Lung (tissue), 12 donors: ENCODE data around the gene IVD. TPM values are rescaled to one million over a fixed set of nuclear protein-coding genes. Genes with fewer than 3 reads are reported as not detected.

Experiments used
- ATAC-seq: fragments of 200-7000 bp; cut with Tn5 transposase; one replicate; pipeline ENCODE4 v1.9.1; 2020; ENCODE audit warnings: moderate number of reproducible peaks; ENCODE audit not compliant: insufficient read depth, low FRiP score
- DNase-seq, 3 donors: peaks; one replicate each; pipeline ENCODE4 v3.0.0-alpha.2; 2013 to 2017
- H3K27ac ChIP-seq, 2 donors: one replicate each; pipeline ENCODE4 v1.5.1; 2013; ENCODE audit warnings: mild to moderate bottlenecking in 2 of 2, moderate library complexity in 2 of 2, control low read depth in 1 of 2, inconsistent platforms in 1 of 2, low read depth in 1 of 2, low read length in 1 of 2
- H3K27me3 ChIP-seq, 3 donors: one replicate each; pipeline ENCODE4 v1.5.1; 2013; ENCODE audit warnings: low read length in 2 of 3; ENCODE audit not compliant: control insufficient read depth in 3 of 3, insufficient read depth in 3 of 3
- H3K36me3 ChIP-seq, 4 donors: one replicate each; pipeline ENCODE4 v1.5.1; 2013; ENCODE audit warnings: low read length in 4 of 4, mild to moderate bottlenecking in 1 of 4, moderate library complexity in 1 of 4; ENCODE audit not compliant: control insufficient read depth in 4 of 4, insufficient read depth in 4 of 4
- H3K4me1 ChIP-seq, 5 donors: one replicate each; pipeline ENCODE4 v1.5.1; 2013; ENCODE audit warnings: low read length in 5 of 5, mild to moderate bottlenecking in 2 of 5, moderate library complexity in 1 of 5; ENCODE audit not compliant: control insufficient read depth in 5 of 5, insufficient read depth in 5 of 5
- H3K4me3 ChIP-seq: one replicate; pipeline ENCODE4 v1.5.1; 2013; ENCODE audit warnings: mild to moderate bottlenecking, control low read depth, moderate library complexity
- H3K9ac ChIP-seq, 2 donors: one replicate each; pipeline ENCODE4 v1.5.1; 2013; ENCODE audit warnings: low read length in 2 of 2, control low read depth in 1 of 2; ENCODE audit not compliant: insufficient read depth in 1 of 2
- H3K9me3 ChIP-seq, 4 donors: one replicate each; pipeline ENCODE4 v1.5.1; 2013; ENCODE audit warnings: low read length in 3 of 4, mild to moderate bottlenecking in 1 of 4, moderate library complexity in 1 of 4; ENCODE audit not compliant: control insufficient read depth in 4 of 4, insufficient read depth in 3 of 4
- CTCF ChIP-seq: IDR thresholded peaks from 2 replicates; pipeline ENCODE4 v1.5.1; 2012; ENCODE audit warnings: mild to moderate bottlenecking; ENCODE audit errors: control extremely low read depth, extremely low read depth
- WGBS, 2 donors: extraction: QIAGEN DNeasy Blood & Tissue Kit; methylation state at CpG; one replicate each; pipeline ENCODE4 v1.1.7; 2013; 5-methylcytosine and 5-hydroxymethylcytosine counted together
- polyA plus RNA-seq, 2 donors: library from polyadenylated mRNA; stranded (reverse); fragments of 200-250 nt; gene quantifications; one replicate each; pipeline ENCODE4 v1.2.1, GENCODE V29; 2013
- total RNA-seq, 2 donors: library from RNA; depleted of rRNA in 1 of 2; stranded (reverse); fragments of >200 nt in 1 of 2; gene quantifications; one replicate each; pipeline ENCODE4 v1.2.1, GENCODE V29; 2014 to 2021
- donor health status: control.
- donor health status: control.
- donor health status: Bipolar disorder and iron deficiency.
- donor health status: healthy.
- donor health status: DM: yes; HTN: yes; CAD: no.

The IVD gene
- total and polyA plus RNA-seq, 4 donors = 41.4 to 87.8 (median 49.3) TPM

- H3K4me1 ChIP-seq = peaks cover 0 to 10% (median 0%) of the 10 kb centered on the region in 5 donors
- TF ChIP-seq CTCF = no peak
- DNase-seq = no peak
- 69 to 76% methylated on average over 7 of the region's 7 CpGs for WGBS, 2 donors
- no peaks in the 10 kb centered on the region for H3K27me3 ChIP-seq
- no peak for ATAC-seq
- H3K9me3 ChIP-seq = no peaks in the 10 kb centered on the region
- no peak overlapping the region for H3K4me3 ChIP-seq
- H3K27ac ChIP-seq = no peak overlapping the region
- H3K9ac ChIP-seq = no peak overlapping the region
- H3K36me3 ChIP-seq = peaks cover 0 to 34% (median 11%) of the 10 kb centered on the region in 4 donors
These were observed 61.0 kb downstream of the IVD start for GRCh38 chr15:40466426-40467260.

- ATAC-seq (no peak), DNase-seq (no peak)
- no peak overlapping the region for H3K4me3 ChIP-seq
- H3K27ac ChIP-seq = no peak overlapping the region
- H3K27me3 ChIP-seq = no peaks in the 10 kb centered on the region
- peaks cover 0 to 15% (median 4%) of the 10 kb centered on the region in 5 donors for H3K4me1 ChIP-seq
- no peaks in the 10 kb centered on the region for H3K9me3 ChIP-seq
- H3K9ac ChIP-seq = no peak overlapping the region
- TF ChIP-seq CTCF = no peak
- peaks cover 0 to 28% (median 9%) of the 10 kb centered on the region in 4 donors for H3K36me3 ChIP-seq
These were observed 61.6 kb downstream of the IVD start for GRCh38 chr15:40467261-40467615.

- DNase-seq = no peak
- Histone ChIP-seq H3K27ac (no peak overlapping the region), H3K9ac (no peak overlapping the region), H3K36me3 (peaks cover 0 to 21% (median 4%) of the 10 kb centered on the region in 4 donors), H3K9me3 (no peaks in the 10 kb centered on the region), H3K4me1 (peaks cover 0 to 23% (median 6%) of the 10 kb centered on the region in 5 donors), H3K4me3 (no peak overlapping the region), H3K27me3 (no peaks in the 10 kb centered on the region)
- ATAC-seq = no peak
- 76 to 88% methylated on average over 4 of the region's 4 CpGs for WGBS, 2 donors
- TF ChIP-seq CTCF = no peak
These were observed 63.3 kb downstream of the IVD start for GRCh38 chr15:40468898-40469331.
